ENCODE results near the gene OTOP3. TPM values are rescaled to one million over a fixed set of nuclear protein-coding genes. Genes with fewer than 3 reads are reported as not detected.
"Not testable (repeated sequence)": the region's sequence is repeated elsewhere in the genome, so short reads cannot be mapped to it uniquely, and the experiment has no call there.

Gene OTOP3
- total RNA-seq, 2 experiments from 2014 or later, result not detected

DNA sequence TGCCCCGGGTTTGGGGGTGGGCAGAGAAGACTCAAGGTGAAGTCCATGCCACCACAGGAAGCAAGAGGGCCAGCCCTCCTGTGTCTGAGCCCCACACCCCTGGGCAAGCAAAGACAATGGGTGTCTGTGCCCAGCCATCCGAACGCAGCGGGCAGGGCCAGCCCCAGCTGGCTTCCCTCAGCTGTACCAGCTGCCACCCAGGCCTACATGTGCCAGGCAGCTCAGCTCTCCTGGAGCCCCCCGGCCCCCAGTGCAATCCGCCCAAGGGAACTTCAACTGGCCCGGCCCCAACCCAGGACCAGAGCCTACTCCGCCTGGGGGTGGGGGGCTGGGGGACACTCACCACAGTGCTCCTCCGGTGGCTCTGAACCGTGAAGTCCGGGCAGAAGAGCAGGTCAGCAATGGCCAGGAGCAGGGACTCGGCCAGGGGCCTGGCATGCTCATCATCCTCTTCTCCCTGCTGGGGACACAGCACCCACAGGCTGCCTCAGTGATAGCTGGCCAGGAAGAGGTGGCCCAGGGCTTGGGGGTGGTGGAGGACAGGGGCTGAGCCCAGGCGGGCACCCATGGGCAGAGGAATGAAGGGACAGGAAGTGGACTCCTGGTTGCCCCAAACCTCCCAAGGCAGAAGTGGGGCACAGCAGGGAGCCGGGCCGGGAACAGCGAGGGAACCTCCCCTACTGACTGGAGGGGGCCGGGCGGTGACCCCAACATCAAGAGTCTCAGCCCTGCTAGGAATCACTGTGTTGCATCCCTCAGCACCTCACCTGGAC, 27.1 kb downstream of the OTOP3 start:
- Mint-ChIP-seq H3K27me3 (no peaks in the 10 kb centered on the region), H3K36me3 (ENCODE audit: low read depth) (no peaks in the 10 kb centered on the region), H3K9me3 (no peaks in the 10 kb centered on the region), H3K4me1 (peaks cover 4% of the 10 kb centered on the region), H3K27ac (no peak overlapping the region), H3K4me3 (no peak overlapping the region)
- no peak for DNase-seq
- ChIA-PET POLR2A (interaction anchor here (0.7 kb wide), 1 partner anchor 517 kb away, joined by 3 read pairs; no protein-coding TSS in a partner anchor), CTCF (interaction anchor here (1.0 to 5.0 kb wide), 16 partner anchors 9 to 450 kb away, joined by 3 to 27 read pairs (median 6); partner anchors contain the start of genes HID1, MRPL58, NT5C and OTOP2)

DNA sequence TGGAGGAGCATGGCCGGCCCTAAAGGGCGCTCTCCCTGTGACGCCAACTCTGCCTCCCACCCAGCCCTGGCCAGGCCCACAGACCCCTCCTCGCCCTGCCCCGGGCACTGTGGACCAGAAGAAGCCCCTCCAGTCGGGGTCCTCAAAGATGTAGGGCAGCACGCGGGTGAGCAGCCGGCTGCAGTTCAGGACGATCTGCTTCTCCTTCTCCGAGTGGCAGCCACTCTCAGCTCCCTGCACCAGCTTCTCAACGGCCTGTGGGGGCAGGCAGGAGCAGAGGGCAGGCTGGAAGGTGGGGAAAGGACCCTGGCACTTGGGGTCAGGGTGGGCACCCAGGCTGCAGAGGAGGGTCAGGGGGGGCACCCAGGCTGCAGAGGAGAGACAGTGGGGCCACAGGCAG, 28.0 kb downstream of the OTOP3 start:
- CTCF ChIA-PET, result interaction anchor here (0.6 to 1.7 kb wide), 5 partner anchors 10 to 168 kb away, joined by 3 to 8 read pairs (median 5); partner anchors contain the start of genes NT5C and USH1G
- no peaks in the 10 kb centered on the region for H3K9me3 Mint-ChIP-seq
- no peak for DNase-seq
- H3K4me1 Mint-ChIP-seq, result peaks cover 4% of the 10 kb centered on the region
- H3K27ac Mint-ChIP-seq, result no peak overlapping the region
- no peaks in the 10 kb centered on the region for H3K27me3 Mint-ChIP-seq
- H3K4me3 Mint-ChIP-seq, result no peak overlapping the region
- POLR2A ChIA-PET, result interaction anchor here (0.5 kb wide), 1 partner anchor 288 kb away, joined by 7 read pairs; no protein-coding TSS in a partner anchor
- H3K36me3 Mint-ChIP-seq (ENCODE audit: low read depth), result no peaks in the 10 kb centered on the region

DNA sequence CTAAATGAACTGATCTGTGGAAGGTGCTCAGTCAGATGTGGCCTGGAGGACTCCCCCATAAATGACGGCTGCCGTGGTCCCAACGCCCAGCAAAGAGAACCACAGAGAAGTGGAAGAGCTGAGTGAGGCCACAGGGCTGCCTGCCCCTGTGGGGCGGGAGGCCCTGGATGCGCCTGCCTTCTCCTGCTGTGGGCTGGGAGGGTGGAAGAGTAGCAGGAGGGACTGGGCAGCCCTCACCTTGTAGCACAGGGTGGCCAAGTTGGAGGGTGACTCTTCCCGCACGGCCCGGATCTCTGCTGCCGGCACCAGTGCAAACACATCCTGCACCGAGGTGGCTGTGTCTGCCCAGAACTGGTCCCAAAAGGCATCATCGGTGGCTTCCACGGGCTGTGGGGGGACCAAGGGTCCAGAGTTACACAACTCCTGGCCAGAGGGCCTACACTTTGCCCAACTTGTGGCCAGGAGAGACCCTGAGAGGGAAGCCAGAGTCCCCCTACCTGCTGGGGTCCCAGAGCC, 28.6 kb downstream of the OTOP3 start:
- CTCF ChIA-PET, result interaction anchor here (0.6 to 1.7 kb wide), 4 partner anchors 9 to 167 kb away, joined by 3 to 8 read pairs (median 4); partner anchors contain the start of genes NT5C and USH1G
- Mint-ChIP-seq H3K27me3 (no peaks in the 10 kb centered on the region), H3K9me3 (no peaks in the 10 kb centered on the region), H3K36me3 (ENCODE audit: low read depth) (no peaks in the 10 kb centered on the region), H3K4me3 (no peak overlapping the region), H3K27ac (no peak overlapping the region), H3K4me1 (peaks cover 4% of the 10 kb centered on the region)
- POLR2A ChIA-PET, result no interaction called here
- no peak for DNase-seq

DNA sequence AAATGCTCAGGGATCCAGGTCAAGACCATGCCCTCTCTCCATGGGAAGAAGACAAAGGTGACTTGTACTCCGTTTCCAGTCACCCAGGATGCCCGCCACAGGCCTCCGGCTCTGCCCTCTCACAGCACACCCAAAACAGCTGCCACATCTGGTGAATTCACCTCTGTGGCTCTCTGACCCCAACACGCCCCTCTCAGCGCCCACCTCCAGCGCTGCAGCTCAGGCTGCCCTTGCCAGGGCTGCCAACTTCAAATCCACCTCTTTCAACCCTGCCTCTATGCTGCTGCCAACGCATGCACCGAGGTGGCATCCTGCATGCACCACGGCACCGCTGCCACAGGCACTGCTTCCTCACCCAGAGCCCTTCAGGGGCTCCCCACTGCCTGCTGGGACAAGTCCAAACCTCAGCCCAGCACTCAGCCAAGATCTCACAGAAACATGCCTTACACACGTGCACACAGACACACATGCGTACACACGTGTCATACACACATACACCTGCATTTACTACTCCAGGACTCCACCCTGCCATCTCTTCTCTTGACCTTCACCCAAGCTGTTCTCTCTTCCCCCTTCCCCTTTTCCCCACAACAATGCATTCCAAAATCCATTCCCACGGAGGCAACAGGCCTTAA, 29.4 kb downstream of the OTOP3 start:
- Mint-ChIP-seq H3K27ac (no peak overlapping the region), H3K4me1 (peaks cover 4% of the 10 kb centered on the region), H3K9me3 (no peaks in the 10 kb centered on the region), H3K36me3 (ENCODE audit: low read depth) (no peaks in the 10 kb centered on the region), H3K27me3 (no peaks in the 10 kb centered on the region), H3K4me3 (no peak overlapping the region)
- POLR2A ChIA-PET, result no interaction called here
- CTCF ChIA-PET, result interaction anchor here (0.5 kb wide), 1 partner anchor 1986 kb away, joined by 3 read pairs; no protein-coding TSS in a partner anchor
- DNase-seq, result no peak

DNA sequence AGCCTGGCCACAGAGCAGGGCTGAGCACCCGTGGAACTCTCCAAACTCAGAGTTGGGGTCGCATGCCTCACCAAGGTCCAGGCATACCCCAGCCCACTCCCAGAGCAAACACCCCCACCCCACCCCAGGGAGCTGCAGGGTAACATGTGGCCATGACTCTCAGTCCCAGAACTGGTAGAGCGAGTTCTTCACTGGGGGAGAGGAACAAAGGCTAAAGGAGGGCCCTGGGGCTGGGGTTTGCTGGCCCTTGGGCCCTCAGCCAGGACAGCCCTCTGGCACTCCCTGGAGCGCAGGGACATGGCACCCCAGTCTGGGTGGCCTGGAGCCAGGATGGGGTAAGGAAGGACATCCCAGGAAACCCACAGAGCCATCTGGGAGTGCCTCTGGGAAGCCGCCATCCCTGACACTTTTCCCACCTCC, 32.7 kb downstream of the OTOP3 start:
- ChIA-PET POLR2A (no interaction called here), CTCF (interaction anchor here (0.7 to 0.9 kb wide), 2 partner anchors 45 to 167 kb away, joined by 3 read pairs; no protein-coding TSS in a partner anchor)
- Mint-ChIP-seq H3K27ac (no peak overlapping the region), H3K27me3 (peaks cover 12% of the 10 kb centered on the region), H3K9me3 (no peaks in the 10 kb centered on the region), H3K4me3 (no peak overlapping the region), H3K4me1 (peaks cover 6% of the 10 kb centered on the region), H3K36me3 (ENCODE audit: low read depth) (no peaks in the 10 kb centered on the region)
- DNase-seq, result no peak

DNA sequence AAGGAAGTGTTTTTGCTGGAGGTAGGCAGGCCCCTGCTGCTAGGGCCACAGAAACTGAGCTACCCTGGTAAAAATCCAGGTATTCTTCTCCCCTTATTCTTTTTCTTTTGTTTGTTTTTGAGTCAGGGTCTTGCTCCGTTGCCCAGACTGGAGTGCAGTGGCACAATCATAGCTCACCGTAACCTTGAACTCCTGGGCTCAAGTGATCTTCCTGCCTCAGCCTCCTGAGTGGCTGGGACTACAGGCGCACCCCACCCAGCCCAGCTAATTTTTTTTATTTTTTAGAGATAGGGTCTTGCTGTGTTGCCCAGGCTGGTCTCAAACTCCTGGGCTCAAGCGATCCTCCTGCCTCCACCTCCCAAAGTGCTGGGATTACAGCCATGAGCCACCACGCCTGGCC, 33.8 kb downstream of the OTOP3 start:
- Mint-ChIP-seq H3K27me3 (peaks cover 19% of the 10 kb centered on the region), H3K27ac (peak overlapping the region; percentile 68)
- POLR2A ChIA-PET; H3K4me1 Mint-ChIP-seq; H3K9me3 Mint-ChIP-seq; H3K36me3 Mint-ChIP-seq (ENCODE audit: low read depth); H3K4me3 Mint-ChIP-seq; DNase-seq: not testable (repeated sequence)
- CTCF ChIA-PET, result interaction anchor here (0.7 to 0.9 kb wide), 2 partner anchors 44 to 62 kb away, joined by 3 read pairs; no protein-coding TSS in a partner anchor

DNA sequence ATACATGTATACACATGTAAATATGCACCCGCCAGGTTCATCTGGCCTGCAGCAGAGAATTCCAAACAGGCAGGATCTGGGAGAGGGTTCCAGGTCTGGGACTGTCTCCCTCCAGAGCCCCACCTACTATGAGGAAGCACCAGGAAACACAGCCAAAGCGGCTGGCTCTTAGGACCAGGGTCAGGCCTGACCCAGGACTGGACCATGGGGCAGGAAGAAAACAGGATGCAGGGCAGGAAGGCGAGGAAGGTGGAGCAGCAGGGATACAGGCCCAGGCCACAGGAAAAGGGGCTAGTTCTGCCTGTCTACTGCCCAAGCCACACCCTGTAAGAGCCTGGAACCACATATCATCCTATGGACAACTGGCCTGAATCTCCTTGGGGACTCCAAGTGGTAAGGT, 34.7 kb downstream of the OTOP3 start:
- no peak overlapping the region for H3K27ac Mint-ChIP-seq
- no peak overlapping the region for H3K4me3 Mint-ChIP-seq
- H3K27me3 Mint-ChIP-seq, result peaks cover 26% of the 10 kb centered on the region
- no peak for DNase-seq
- CTCF ChIA-PET, result interaction anchor here (1.0 to 1.1 kb wide), 2 partner anchors 54 to 65 kb away, joined by 3 read pairs; no protein-coding TSS in a partner anchor
- H3K36me3 Mint-ChIP-seq (ENCODE audit: low read depth), result no peaks in the 10 kb centered on the region
- POLR2A ChIA-PET, result no interaction called here
- H3K9me3 Mint-ChIP-seq, result no peaks in the 10 kb centered on the region
- peaks cover 6% of the 10 kb centered on the region for H3K4me1 Mint-ChIP-seq

DNA sequence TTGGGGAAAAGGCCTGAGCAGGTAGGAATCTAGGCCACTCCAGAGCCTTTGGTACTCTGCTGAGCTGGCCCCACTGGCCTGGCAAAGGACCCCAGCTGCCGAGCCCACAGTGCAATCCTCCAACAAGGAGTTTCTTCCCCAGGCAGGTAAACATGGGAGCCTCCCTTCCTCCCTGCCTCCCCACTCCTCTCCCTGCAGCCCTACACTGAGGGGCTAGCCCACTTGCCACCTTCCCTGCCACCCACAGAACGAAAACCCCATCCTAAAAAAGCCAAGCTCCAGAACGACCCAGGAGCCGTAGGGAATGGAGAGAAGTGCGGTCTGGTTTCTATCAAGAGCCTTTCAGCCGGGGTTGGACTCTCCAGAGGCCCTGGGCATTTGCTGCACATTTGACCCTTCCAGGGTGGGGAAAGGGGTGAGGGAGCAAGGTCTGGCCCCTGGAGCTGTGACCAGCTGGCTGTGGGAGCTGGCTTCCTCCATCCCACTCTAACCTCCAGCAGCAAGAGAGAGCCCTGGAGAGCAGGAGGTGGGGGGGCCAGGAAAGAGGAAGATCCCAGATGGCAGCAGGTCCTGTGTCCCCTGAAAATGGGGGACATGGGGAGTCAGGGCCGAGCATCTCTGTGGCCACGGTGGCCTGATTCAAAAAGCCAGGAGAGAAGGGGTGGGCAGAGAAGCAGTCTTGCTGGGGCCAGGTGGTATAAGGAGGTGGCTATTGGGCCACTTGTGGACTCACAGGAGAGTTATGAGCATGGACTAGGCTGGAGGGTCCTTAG, 35.6 kb downstream of the OTOP3 start:
- H3K4me3 Mint-ChIP-seq, result peak overlapping the region; percentile 51
- ChIA-PET POLR2A (no interaction called here), CTCF (interaction anchor here (0.6 to 1.4 kb wide), 6 partner anchors 10 to 70 kb away, joined by 3 to 8 read pairs (median 3); partner anchors contain the start of gene MRPL58)

DNA sequence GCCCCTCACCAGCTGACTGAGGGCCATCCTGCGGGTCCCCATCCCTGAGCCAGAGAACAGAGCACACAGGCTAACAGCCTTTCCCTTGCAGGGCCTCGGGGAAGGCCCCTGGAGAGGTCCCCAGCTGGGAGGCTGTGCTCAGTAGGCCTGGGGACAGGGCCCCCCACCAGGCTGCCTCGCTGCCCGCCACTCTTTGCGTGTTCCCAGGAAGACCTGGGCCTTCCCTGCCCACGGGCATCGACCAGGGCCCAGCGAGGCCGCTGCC, 36.1 kb downstream of the OTOP3 start:
- peaks cover 29% of the 10 kb centered on the region for H3K27me3 Mint-ChIP-seq
- H3K9me3 Mint-ChIP-seq, result no peaks in the 10 kb centered on the region
- H3K36me3 Mint-ChIP-seq (ENCODE audit: low read depth), result no peaks in the 10 kb centered on the region
- ChIA-PET CTCF (interaction anchor here (0.6 to 1.4 kb wide), 6 partner anchors 10 to 70 kb away, joined by 3 to 8 read pairs (median 4); partner anchors contain the start of gene MRPL58), POLR2A (no interaction called here)
- peak overlapping the region; percentile 51 for H3K4me3 Mint-ChIP-seq
- peaks cover 6% of the 10 kb centered on the region for H3K4me1 Mint-ChIP-seq
- no peak overlapping the region for H3K27ac Mint-ChIP-seq
- DNase-seq, result no peak

More for the DNA sequence above, 35.6 kb downstream of the OTOP3 start:
- Mint-ChIP-seq H3K27me3 (peaks cover 29% of the 10 kb centered on the region), H3K9me3 (no peaks in the 10 kb centered on the region), H3K36me3 (ENCODE audit: low read depth) (no peaks in the 10 kb centered on the region), H3K4me1 (peaks cover 6% of the 10 kb centered on the region), H3K27ac (no peak overlapping the region)
- no peak for DNase-seq

DNA sequence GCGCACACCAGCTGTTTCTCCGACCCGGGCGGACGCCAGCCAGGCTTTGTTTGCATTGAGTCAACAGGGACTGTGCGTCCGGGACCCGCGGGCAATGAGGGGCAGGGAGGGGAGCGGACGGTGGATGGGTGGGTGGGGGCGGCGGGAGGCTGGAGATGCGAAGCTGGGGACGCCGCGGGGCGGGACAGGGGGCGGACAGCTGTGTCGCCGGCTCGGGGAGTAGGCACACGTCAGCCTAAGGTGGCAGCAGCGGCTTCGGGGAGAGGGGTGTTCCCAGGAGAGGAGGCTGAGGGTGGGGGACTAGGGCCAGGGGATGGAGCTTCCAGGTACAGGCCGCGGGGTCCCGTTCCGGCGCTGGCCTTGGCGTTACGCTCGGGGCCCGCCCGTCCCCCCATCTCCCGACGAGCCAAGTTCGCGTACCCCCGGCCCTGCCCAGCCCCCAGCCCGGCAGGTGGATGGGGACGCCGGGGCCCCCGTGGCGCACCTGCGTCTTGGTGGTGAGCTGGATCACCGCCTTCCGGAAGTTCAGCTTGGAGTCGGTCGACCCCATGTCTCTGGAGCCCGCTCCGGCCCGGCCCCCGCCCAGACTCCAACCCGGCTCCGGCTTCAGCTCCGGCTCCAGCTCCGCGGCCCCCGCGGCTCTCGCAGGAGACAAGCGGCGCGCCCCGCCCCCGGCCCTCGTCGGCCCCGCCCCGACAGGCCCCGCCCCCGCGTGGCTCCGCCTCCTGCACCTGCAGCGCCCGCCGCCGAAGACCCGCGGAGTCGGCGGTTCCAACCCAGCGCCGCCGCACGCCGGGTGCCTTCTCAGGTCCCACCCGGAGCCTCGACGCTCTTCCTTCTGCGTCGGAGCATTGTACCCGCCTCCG, 36.6 kb downstream of the OTOP3 start, which contains the start of gene HID1:
HID1 (minus strand) TSS at position 653 of the 866 bp plus-strand sequence; CDS start at position 550, 103 bp downstream.
- Mint-ChIP-seq H3K9me3 (no peaks in the 10 kb centered on the region), H3K4me1 (peaks cover 6% of the 10 kb centered on the region), H3K4me3 (peak within 1 kb of the TSS; percentile 62), H3K27me3 (peaks cover 29% of the 10 kb centered on the region), H3K36me3 (ENCODE audit: low read depth) (no peaks in the 10 kb centered on the region), H3K27ac (no peak within 1 kb of the TSS)
- ChIA-PET POLR2A (interaction anchor here (0.5 kb wide), 1 partner anchor 132 kb away, joined by 4 read pairs; no protein-coding TSS in a partner anchor), CTCF (interaction anchor here (0.7 to 2.0 kb wide), 8 partner anchors 9 to 440 kb away, joined by 3 to 10 read pairs (median 6); partner anchors contain the start of gene MRPL58)
- peak; percentile 72 for DNase-seq

DNA sequence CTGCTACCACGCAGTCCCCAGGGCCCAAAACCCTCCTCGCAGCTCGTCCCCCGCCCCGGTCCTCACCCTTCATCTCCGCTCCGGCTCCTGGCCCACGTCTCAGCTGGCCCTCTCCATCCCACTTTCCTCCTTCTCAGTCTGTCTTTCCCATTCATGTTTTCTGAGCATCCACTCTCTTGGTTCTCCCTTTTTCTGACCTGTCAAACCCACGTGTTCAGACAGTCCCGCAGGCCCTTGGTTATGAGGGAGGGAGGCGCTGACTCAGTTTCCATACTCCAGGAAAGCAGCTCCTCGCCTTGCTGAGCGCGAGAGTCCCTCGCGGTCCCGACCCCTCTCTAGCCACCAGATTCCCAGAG, 37.3 kb downstream of the OTOP3 start:
- ChIA-PET CTCF (interaction anchor here (0.7 to 2.0 kb wide), 6 partner anchors 9 to 440 kb away, joined by 3 to 10 read pairs (median 6); no protein-coding TSS in a partner anchor), POLR2A (interaction anchor here (0.5 kb wide), 1 partner anchor 132 kb away, joined by 4 read pairs; no protein-coding TSS in a partner anchor)
- no peaks in the 10 kb centered on the region for H3K36me3 Mint-ChIP-seq (ENCODE audit: low read depth)
- peaks cover 6% of the 10 kb centered on the region for H3K4me1 Mint-ChIP-seq
- DNase-seq, result no peak
- H3K9me3 Mint-ChIP-seq, result no peaks in the 10 kb centered on the region
- H3K27me3 Mint-ChIP-seq, result peaks cover 29% of the 10 kb centered on the region
- no peak overlapping the region for H3K27ac Mint-ChIP-seq
- peak overlapping the region; percentile 62 for H3K4me3 Mint-ChIP-seq

Measured in activated CD4-positive, alpha-beta T cell treated with anti-CD3 and anti-CD28 coated beads, Interleukin-2, amount 10 ng/mL, durations not matched to agents 7 days and 5 days (primary cell).